HCEC 1CT (cell line): ENCODE results near the gene CCDC157.

Experiments
- DNase-seq: peaks from one replicate; pipeline ENCODE4 v3.0.0-alpha.2; 2017

Gene CCDC157

DNA sequence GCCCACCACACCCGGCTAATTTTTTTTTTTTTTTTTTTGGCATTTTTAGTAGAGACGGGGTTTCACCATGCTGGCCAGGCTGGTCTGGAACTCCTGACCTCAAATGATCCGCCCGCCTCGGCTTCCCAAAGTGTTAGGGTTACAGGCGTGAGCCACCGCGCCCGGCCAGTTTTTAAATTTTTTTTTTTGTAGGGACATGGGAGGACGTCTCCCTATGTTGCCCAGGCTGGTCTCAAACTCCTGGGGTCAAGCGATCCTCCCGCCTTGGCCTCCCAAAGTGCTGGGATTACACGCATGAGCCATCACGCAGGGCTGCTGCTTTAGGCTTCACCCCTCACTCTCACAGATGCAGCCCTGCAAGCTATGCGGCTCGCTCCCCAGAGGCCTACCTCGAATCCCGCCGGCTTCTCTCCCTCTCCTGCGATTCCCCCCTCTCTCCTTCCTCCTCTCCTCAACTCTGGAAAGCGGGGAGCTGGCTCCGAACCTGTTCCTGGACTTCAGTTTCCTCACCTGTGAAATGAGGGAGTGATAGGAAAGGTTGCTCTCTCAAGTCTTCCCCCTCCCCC, 926 bp downstream of the CCDC157 start:
- DNase-seq = no peak

DNA sequence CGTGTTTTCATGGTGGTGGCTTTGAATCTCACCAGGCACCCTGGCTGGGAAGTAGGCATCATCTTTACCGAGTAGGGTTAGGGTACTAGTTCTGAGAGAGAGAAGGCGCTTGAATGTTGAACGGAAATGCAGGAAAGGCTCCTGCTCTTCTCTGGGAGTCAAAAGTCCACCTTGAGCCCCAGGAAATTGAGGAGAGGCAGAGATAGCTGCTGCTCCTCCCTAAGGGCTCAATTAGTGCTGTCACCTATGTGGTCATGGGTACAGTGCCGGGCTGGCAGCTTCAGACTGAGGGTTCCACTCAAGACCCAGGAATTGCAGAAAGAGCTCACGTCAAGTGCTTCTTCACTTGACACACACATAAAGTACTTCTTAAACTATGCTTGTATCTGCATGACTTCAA, 1.7 kb downstream of the CCDC157 start:
- no peak for DNase-seq

DNA sequence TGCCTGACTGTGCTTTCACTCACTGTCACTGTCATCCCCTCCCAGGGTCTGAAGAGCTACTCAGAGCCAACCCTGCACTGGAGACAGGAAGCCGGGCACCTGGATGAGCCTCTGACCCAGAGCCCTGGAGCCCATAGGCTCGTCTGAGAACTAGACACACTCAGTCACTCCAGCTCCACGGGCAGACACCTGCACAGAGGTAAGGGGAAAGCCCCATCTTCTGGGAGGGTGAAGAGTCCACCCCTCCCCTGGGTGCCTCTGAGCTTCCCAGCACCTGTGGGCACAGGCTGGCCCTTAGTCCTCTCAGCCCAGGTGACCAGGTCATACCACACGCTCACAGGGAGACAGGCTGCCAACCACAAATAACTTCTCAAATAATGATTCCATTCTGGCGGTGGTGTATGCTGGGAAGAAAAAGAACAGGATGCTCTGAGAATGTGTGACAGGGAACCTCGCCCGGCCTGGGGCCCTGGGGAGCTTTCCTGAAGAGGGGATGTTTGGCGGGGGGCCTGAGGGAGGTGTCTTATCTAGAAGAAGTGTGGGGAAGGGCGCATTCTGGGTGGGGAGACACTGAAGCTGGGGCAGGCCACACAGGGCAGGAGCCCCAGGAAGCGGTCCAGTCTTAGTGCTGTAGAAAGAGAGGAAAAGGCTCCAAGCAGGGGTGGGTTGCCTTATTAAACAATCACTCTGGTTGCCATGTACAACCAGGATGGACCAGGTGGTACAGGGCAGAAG, 5.3 kb downstream of the CCDC157 start:
- no peak for DNase-seq

DNA sequence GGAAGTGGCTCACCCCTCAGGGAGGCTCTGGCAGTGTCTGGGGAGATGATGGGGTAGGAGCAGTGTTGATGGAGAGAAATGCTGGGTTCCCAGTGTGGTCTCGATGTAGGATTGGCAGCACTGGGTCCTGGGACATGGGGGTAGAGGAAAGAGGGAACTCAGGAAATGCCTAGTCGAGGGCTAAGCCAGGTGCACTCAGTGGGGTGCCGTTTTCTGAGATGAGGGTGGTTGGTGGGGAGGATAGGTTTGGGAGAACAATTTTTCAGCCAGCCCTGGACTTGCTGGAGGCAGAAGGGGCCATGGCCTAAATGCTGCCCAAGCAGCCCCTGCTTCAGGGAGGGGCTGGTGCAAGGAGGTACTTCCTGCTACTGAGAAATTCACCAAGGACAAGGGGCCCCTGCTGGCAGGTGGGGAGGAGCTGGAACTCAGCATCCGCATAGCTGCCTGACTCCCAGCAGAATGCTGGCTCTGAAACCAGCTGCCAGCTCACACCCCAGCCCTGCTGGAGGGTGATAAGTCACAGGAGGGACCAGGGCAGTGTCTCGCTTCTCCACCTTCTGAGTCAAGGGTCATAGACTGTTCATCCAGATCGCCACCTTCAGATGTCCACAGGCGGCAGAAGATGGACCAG, 6.0 kb downstream of the CCDC157 start:
- DNase-seq = no peak

DNA sequence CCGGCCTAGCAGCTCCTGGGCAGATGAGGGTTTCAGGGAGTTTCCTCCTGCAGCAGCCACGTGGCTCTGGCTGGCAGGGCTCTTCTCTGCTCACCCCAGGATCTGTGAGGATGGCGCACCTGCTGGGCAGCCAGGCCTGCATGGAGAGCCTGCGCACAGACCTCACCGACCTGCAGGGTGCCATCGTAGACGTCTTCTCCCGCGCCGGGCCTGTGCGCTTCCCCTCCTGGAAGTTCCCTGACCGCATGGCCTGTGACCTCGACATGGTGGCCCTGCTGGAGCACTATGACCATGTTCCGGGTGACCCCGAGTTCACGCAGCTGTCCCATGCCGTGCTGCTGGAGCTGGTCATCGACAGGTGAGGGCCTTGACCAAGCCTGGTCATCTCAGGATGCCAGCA, 9.1 kb downstream of the CCDC157 start:
- no peak for DNase-seq

DNA sequence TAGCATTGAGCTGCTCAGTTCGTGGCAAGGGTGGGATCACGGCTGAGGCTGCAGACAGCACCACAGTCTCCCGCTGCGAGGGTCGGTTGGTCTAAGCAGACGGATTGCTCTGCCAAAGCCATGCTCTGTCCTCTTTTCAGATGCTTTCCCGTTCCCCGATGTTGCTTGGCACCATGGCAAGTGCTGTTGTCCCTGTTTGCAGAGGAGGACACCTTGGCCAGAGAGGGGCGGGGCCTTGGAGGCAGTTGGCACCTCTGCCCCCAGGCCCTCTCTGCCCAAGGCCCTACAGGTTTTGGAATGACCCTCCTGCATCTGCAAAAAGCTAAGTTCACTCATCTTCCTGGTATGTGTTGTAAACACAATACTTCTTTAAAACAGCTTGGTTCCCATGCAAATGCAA, 11.6 kb downstream of the CCDC157 start:
- DNase-seq = no peak

DNA sequence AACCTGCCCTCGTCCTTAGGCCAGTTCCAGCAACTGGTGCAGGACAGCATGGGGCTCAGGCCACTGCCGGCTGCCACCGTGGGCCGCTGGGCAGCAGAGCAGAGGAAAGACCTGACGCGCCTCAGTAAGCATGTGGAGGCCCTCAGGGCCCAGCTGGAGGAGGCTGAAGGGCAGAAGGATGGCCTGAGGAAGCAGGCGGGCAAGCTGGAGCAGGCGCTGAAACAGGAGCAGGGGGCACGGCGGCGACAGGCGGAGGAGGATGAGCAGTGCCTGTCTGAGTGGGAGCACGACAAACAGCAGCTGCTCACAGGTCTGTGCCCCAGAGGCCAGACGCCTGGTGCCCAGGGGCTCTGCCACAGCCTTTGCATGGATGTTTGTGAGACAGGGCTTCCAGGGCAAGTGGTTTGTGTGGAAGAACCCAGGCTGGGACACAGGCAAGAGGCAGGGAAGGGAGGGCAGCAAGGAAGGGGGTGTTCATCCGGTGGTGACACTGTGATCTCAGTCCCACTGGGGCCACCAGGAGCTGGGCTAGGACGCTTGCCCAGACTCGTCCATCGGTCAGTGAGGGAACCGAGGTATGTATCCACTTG, 13.9 kb downstream of the CCDC157 start:
- DNase-seq = no peak

DNA sequence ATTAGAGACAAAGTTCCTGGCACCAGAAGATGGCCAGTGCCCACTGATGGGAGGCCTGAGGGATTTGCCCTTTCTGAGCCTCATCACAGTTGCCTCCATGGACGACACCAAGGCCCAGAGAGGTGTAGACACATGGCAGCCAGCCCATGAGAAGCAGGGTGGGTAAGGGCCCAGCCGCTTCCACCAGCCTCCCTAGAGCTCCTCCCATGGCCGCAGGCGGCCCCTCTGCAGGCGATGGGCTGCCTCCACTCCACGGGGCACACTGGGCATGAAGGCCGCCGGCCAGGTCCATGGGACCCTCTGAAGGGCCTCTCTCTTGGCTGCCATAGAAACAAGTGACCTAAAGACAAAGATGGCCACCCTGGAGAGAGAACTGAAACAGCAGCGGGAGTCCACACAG, 14.5 kb downstream of the CCDC157 start:
- DNase-seq = no peak

DNA sequence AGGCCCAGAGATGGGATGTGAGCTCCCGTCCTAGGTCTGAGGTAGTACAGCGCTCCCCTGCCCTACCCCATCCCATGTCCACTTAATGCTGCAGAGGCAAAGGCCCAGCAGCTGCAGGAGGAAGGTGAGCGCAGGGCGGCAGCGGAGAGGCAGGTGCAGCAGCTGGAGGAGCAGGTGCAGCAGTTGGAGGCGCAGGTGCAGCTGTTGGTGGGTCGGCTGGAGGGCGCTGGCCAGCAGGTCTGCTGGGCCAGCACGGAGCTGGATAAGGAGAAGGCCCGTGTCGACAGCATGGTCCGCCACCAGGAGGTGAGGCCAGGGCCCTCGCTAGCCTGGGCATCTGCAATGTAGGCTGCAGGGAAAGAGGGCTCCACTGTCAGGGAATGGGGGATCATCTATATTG, 15.2 kb downstream of the CCDC157 start:
- DNase-seq = no peak

DNA sequence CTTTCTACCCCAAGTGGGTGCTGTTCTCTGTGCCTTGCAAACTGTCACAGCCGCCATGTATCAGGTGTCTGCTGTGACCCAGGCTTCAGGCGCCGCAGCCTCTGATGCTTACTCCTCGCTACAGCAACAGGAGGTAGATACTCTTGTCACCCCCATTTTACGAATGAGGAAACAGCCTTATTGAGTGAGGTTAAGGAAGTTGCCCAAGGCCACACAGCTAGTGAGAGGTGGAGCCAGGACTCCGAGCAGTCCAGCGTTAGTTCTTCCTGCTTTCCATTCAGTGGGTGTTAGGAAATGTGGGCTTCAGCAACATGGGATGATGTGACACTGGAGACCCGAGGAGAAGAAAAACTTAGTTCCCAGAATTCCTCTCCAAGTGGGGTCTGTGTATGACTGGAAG, 16.1 kb downstream of the CCDC157 start:
- DNase-seq = no peak

DNA sequence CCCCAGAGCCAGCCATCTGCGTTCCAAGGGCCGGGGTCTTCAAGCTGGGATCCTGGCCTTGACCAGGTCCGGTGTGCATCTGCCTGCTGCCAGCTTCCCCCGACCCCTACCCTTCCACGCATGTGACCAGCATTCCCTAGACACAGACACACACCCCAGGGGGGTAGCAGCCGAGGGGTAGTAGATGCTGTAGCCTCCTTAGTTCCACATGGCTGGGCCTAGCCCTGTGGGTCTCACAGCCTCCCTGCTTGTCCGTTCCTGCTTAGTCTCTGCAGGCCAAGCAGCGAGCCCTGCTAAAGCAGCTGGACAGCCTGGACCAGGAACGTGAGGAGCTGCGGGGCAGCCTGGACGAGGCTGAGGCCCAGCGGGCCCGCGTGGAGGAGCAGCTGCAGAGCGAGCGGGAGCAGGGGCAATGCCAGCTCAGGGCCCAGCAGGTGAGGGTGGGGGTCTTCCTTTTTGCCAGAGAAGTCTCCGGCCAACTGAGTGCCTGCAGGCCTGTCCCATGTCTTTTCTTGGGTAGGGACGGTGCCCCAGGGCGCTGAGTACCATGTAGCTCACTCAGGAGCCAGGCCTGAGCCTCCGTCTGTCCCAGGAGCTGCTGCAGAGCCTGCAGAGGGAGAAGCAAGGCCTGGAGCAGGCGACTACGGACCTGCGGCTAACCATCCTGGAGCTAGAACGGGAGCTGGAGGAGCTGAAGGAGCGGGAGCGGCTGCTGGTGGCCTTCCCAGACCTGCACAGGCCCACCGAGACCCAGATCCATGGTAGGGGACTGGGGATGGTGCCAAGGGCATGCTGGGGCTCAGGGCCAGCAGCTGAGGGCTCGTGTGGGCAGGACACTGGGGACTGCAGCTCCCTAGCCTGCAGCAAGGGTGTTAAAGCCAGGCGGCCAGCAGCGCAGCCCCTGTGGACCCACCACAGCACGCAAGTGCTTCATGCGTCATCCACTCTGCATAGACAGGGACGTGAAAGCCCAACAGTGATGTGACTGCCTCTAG, 16.8 kb downstream of the CCDC157 start:
- DNase-seq = no peak

DNA sequence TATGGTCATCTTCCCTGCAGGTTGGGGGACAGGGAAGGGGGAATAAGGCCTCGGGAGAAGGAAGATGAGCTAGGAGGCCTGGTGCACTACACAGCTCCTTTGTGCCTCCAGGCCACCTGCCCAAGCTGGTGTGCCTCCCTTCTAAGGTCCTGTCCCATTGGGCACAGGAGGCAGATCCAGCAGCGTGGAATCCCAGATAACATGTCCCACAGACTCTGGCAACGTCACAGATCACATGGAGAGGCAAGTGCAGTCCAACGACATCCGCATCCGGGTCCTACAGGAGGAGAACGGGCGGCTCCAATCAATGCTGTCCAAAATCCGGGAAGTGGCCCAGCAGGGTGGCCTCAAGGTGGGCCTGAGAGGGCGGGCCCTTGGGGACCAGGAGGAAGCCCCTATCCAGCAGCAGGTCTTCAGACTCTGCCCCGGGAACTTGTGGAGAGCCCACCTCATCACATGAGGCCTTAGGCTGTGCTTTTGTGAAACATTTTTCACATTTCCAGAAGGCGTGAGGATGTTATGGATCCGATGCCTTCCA, 18.6 kb downstream of the CCDC157 start:
- DNase-seq = no peak

DNA sequence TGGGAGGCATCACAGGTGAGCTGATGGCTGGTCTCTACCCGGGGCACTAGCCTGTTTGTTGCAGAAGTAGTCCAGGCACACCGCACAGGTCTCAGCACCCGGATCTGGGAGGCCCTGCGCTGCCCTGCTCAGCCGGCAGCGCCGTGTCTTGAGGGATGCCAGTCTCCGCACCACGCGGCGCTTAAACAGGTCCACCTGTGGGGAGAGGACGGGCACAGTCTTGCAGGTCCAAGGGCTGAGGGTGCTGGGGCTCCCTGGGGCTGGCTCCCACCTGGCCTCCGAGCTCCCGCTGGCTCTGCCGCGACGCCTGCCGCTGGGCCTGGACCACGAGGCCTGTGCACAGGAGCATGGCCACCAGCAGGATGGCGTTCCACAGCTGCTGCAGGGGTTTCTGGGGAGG, 23.2 kb downstream of the CCDC157 start:
- DNase-seq = no peak

DNA sequence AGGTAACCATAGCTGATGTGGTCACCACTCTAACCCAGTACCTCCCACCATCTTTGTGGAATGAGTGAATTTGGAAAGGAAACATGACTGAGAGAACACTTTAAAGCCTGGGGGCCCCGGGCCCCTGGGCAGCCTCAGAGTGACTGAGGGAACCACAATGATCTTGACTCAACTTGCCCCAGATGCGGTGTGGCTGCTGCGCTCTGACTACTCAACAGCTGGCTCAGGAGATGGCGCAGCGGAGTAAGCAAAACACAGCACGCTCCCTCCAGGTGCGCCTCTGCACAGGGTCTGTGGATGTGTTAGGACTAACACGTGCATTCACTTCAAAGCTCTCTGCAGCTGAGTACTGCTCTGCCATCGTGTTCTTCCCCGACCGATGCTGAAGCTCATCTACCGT, 24.5 kb downstream of the CCDC157 start:
- DNase-seq = no peak

DNA sequence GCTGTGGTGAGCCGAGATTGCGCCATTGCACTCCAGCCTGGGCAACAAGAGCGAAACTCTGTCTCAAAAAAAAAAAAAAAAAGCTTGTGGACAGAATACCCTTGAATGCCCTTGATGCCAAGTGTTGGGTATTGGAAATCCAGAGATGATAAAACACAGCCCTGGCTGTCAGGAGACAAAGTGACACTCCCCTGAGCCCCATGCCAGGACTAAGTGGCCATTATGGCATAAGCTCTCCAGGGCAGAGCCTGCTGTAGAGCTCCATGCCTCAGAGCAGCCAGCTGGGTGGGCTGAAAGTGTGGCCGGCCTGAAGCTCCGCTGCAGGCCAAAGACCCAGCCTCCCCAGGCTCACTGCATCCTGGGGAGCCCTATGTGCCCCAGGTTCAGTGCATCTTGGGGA, 25.5 kb downstream of the CCDC157 start:
- DNase-seq = no peak

DNA sequence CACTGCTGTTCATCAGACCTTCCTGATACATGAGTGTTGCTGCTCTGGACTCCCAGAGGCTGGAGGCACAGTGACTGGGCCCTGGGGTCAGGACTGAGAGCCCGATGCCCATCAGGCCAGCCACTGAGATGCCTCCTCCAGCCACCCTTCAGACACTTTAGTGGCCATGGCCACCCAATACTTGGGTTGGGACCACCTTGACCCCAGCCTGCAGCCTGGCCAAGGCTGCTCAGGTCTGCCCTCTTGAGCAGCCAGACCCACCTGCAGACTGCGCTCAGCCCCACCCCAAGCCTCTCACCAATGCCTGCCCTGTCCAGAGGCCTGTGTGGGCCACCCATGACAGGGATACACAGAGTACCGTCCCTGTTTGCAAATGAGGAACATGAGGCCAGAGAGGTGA, 26.3 kb downstream of the CCDC157 start:
- DNase-seq = no peak

DNA sequence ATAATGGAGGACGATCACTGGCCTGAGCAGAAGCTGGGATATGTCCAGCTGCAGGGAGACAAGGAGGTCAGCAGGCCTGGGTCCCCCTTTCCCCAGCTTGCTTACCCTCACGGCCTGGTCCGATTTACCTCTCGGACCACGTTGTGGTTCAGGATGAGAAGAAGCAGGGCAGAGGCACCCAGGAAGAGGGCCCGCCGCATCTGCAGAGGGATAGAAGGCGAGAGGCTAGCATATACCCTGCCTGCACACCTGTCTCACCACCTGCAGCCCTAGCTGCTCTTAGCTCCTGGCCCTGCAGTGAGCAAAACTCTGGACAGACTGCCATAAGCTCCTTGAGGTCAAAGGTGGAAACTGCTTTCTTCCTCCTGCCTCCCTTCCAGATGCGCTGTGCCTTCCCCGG, 29.1 kb downstream of the CCDC157 start:
- no peak for DNase-seq

DNA sequence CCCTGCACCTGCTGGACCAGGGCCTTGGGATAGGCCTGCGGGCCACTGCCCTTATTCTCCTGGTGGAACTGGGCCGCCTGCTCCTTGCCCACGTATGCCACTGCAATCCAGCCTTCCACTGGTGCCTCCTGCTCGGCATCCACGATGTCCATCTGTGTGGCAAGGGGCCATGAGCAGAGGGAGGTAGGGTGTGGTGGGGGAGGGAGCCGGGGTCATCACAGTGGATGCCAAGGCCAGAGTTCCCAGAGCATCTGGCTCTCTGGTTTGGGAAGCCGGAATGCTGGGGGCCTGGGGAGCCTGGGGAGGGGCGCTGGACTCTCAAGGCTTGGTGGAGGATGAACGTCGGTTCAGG, 29.8 kb downstream of the CCDC157 start:
- DNase-seq = no peak

DNA sequence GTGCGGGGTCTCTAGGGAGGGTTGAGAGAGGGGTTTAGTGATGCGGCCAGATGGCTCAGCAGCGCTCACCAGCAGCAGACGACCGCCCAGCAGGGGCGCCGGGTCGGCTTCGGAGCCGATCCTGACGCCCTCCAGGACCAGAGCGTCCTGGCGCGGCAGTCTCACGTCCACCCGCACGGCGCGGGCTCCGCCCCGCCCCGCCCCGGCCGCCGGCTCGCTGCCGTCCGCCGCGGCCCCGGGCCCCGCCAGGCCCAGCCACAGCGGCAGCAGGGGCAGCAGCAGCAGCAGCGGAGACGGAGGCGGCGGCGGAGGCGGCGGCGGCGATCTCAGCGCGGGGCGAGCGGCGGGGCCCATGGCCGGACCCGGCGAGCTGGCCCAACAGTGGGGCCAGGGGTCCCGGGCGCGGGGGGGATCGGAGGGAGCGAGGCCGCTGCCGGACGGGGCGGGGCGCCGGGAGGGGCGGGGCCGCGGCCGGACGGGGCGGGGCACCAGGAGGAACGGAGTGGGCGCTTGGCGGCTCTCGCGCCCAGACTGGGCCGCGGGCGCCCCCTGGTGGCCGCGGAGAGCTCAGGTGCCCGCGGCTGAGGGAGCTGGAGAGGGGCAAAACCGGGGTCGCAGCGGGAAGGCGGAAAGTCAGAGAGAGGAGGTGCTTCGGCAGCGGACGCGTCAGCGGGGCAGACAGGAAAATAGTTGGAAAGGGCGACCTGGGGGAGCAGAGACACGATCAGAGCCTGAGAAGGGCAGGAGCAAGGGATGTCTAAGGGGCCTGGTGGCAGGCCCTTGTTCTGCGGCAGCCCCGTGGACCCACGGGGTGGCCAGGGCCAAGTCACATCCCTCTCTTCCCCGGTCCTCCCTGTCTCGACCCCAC, 30.4 kb downstream of the CCDC157 start, which contains the start of gene RNF215:
RNF215 (minus strand) TSS at position 452 of the 868 bp plus-strand sequence; CDS start at position 354, 98 bp downstream.
- peak; percentile 71 for DNase-seq

DNA sequence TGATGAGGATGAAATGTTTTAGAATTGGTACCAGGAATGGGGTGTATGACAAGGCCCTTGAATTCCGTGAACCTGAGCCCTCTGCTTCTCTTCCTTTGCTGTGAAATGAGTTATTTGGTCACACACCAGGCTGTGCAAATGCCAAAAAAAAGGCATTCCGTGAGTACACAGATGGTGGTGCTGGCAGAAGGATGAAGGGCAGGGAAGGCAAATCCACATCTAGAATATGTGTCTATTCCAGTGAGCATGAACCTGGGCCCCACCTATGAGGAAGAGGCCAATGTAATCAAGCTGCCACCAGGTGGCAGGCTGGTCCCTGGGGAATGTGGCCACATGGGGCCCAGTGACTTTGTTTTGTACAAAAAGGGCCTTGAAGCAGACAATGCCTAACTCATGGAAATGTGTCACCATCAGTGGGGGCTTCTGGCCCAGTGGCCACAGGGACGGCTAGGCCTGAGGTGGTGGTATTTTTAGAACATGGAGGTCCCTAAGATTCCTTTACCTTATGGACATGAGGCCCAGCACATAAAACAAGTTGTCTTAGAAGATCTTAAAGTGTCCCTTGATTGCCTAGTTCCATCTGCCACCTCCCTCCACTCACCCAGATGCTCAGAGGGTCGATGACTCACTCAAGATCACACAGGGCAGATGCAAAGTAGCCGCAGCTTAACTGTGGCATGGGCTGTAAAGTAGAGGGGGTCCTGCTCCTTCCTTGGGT, 34.3 kb downstream of the CCDC157 start:
- peak; percentile 66 for DNase-seq
